ENCODE results near the gene TMEM212. TPM values are rescaled to one million over a fixed set of nuclear protein-coding genes. Genes with fewer than 3 reads are reported as not detected.

The TMEM212 gene
- total RNA-seq, 1 donor from 2014 or later: not detected

- peak overlapping the region; percentile 52 for H3K27ac ChIP-seq (ENCODE audit: low read depth, low read length)
- H3K79me2 ChIP-seq (ENCODE audit: insufficient read depth, low read length): no peaks in the 10 kb centered on the region
- Mint-ChIP-seq H3K4me3 (ENCODE audit: unreplicated experiment) (no peak overlapping the region), H3K9me3 (ENCODE audit: unreplicated experiment) (no peaks in the 10 kb centered on the region), H3K27me3 (ENCODE audit: low read depth, unreplicated experiment) (no peaks in the 10 kb centered on the region), H3K27ac (ENCODE audit: unreplicated experiment) (no peak overlapping the region), H3K36me3 (ENCODE audit: low read depth, unreplicated experiment) (no peaks in the 10 kb centered on the region), H3K4me1 (ENCODE audit: low read depth, unreplicated experiment) (peaks cover 32% of the 10 kb centered on the region)
- H3K4me1 ChIP-seq (ENCODE audit: insufficient read depth, low read length): peaks cover 31% of the 10 kb centered on the region
- no peaks in the 10 kb centered on the region for H3K27me3 ChIP-seq (ENCODE audit: insufficient read depth, low read length)
- peak overlapping the region; percentile 78 for H3K4me2 ChIP-seq (ENCODE audit: low read length)
- H2AFZ ChIP-seq (ENCODE audit: low read depth, low read length): no peak overlapping the region
- TF ChIP-seq, protein P1, sequence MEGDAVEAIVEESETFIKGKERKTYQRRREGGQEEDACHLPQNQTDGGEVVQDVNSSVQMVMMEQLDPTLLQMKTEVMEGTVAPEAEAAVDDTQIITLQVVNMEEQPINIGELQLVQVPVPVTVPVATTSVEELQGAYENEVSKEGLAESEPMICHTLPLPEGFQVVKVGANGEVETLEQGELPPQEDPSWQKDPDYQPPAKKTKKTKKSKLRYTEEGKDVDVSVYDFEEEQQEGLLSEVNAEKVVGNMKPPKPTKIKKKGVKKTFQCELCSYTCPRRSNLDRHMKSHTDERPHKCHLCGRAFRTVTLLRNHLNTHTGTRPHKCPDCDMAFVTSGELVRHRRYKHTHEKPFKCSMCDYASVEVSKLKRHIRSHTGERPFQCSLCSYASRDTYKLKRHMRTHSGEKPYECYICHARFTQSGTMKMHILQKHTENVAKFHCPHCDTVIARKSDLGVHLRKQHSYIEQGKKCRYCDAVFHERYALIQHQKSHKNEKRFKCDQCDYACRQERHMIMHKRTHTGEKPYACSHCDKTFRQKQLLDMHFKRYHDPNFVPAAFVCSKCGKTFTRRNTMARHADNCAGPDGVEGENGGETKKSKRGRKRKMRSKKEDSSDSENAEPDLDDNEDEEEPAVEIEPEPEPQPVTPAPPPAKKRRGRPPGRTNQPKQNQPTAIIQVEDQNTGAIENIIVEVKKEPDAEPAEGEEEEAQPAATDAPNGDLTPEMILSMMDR (IDR thresholded peaks at IDR 0.05; ENCODE audit: insufficient read depth, low read depth, low read length): no peak
- TF ChIP-seq EZH2 (IDR thresholded peaks at IDR 0.05; ENCODE audit: insufficient read depth, low read length): no peak
- FAIRE-seq (no peak), DNase-seq (ENCODE audit: low read depth) (no peak)
- H4K20me1 ChIP-seq (ENCODE audit: insufficient read depth, low read length): no peaks in the 10 kb centered on the region
- no peaks in the 10 kb centered on the region for H3K9me3 ChIP-seq (ENCODE audit: insufficient read depth, low read depth, low read length)
- H3K9ac ChIP-seq (ENCODE audit: low read length): peak overlapping the region; percentile 61
- no peak overlapping the region for H3K4me3 ChIP-seq (ENCODE audit: insufficient read depth, low read depth, low read length)
- H3K36me3 ChIP-seq (ENCODE audit: insufficient read depth, low read length): no peaks in the 10 kb centered on the region
Observed at GRCh38 chr3:171837698-171838097, 5.5 kb upstream of the TMEM212 start.

DNA sequence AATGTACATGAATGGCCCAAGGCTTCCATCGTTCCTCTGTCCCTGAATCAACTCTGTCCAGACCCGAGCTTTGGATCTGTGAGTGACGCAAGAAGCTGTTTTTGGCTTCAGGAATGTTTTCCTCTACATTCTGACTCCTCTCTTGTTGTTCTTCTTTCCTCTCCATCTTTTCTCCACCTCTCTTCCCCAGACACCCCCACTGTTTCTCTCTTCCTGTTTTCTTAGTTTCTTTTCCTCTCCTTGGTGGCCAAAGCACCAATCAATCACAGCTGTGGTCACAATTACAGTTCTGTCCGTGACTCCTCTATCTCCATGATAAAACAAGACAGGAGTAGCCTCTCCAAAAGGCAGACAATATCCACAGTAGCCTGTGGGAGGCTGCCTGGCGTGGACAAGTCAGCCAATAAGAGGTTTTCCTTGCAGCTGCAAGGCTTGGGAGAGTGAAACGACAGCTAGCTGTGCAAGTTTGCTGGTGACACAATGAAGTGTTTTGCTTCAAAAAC, 4.9 kb upstream of the TMEM212 start:
- Histone ChIP-seq H2AFZ (ENCODE audit: low read depth, low read length) (peak overlapping the region; percentile 38), H3K36me3 (ENCODE audit: insufficient read depth, low read length) (no peaks in the 10 kb centered on the region), H3K9me3 (ENCODE audit: insufficient read depth, low read depth, low read length) (no peaks in the 10 kb centered on the region), H3K27me3 (ENCODE audit: insufficient read depth, low read length) (no peaks in the 10 kb centered on the region), H3K27ac (ENCODE audit: low read depth, low read length) (peak overlapping the region; percentile 52), H3K4me1 (ENCODE audit: insufficient read depth, low read length) (peaks cover 35% of the 10 kb centered on the region), H3K4me3 (ENCODE audit: insufficient read depth, low read depth, low read length) (no peak overlapping the region), H3K79me2 (ENCODE audit: insufficient read depth, low read length) (no peaks in the 10 kb centered on the region), H4K20me1 (ENCODE audit: insufficient read depth, low read length) (no peaks in the 10 kb centered on the region), H3K9ac (ENCODE audit: low read length) (peak overlapping the region; percentile 61), H3K4me2 (ENCODE audit: low read length) (peak overlapping the region; percentile 78)
- H3K9me3 Mint-ChIP-seq (ENCODE audit: unreplicated experiment): no peaks in the 10 kb centered on the region
- H3K4me3 Mint-ChIP-seq (ENCODE audit: unreplicated experiment): peak overlapping the region; percentile 32
- no peaks in the 10 kb centered on the region for H3K27me3 Mint-ChIP-seq (ENCODE audit: low read depth, unreplicated experiment)
- peaks cover 37% of the 10 kb centered on the region for H3K4me1 Mint-ChIP-seq (ENCODE audit: low read depth, unreplicated experiment)
- no peaks in the 10 kb centered on the region for H3K36me3 Mint-ChIP-seq (ENCODE audit: low read depth, unreplicated experiment)
- peak; percentile 67 for DNase-seq (ENCODE audit: low read depth)
- H3K27ac Mint-ChIP-seq (ENCODE audit: unreplicated experiment): peak overlapping the region; percentile 86
- peak; percentile 52 for FAIRE-seq
- no peak for TF ChIP-seq EZH2 (IDR thresholded peaks at IDR 0.05; ENCODE audit: insufficient read depth, low read length)
- TF ChIP-seq, protein P1 (IDR thresholded peaks at IDR 0.05; ENCODE audit: insufficient read depth, low read depth, low read length): no peak

DNA sequence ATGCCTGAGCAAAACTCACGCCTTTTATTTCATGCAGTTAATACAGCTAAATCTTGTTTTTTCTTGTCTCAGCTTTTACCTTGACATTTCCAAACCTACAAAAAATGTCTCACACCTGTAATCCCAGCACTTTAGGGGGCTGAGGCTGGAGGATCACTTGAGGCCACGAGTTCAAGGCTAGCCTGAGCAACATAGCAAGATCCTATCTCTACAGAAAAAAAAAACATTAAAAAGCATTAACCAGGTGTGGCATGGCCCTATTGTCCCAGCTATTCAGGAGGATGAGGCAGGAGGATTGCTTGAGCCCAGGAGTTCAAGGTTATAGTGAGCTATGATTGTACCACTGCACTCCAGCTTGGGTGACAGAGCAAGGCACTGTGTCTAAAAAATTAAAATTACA, 3.9 kb upstream of the TMEM212 start:
- H2AFZ ChIP-seq (ENCODE audit: low read depth, low read length): no peak overlapping the region
- no peaks in the 10 kb centered on the region for H4K20me1 ChIP-seq (ENCODE audit: insufficient read depth, low read length)
- peaks cover 38% of the 10 kb centered on the region for H3K4me1 Mint-ChIP-seq (ENCODE audit: low read depth, unreplicated experiment)
- TF ChIP-seq, protein P1 (IDR thresholded peaks at IDR 0.05; ENCODE audit: insufficient read depth, low read depth, low read length): no peak
- TF ChIP-seq EZH2 (IDR thresholded peaks at IDR 0.05; ENCODE audit: insufficient read depth, low read length): no peak
- no peak overlapping the region for H3K4me3 ChIP-seq (ENCODE audit: insufficient read depth, low read depth, low read length)
- H3K9me3 Mint-ChIP-seq (ENCODE audit: unreplicated experiment): no peaks in the 10 kb centered on the region
- no peak overlapping the region for H3K27ac Mint-ChIP-seq (ENCODE audit: unreplicated experiment)
- H3K36me3 ChIP-seq (ENCODE audit: insufficient read depth, low read length): no peaks in the 10 kb centered on the region
- peaks cover 32% of the 10 kb centered on the region for H3K4me1 ChIP-seq (ENCODE audit: insufficient read depth, low read length)
- H3K79me2 ChIP-seq (ENCODE audit: insufficient read depth, low read length): no peaks in the 10 kb centered on the region
- no peaks in the 10 kb centered on the region for H3K27me3 ChIP-seq (ENCODE audit: insufficient read depth, low read length)
- H3K27ac ChIP-seq (ENCODE audit: low read depth, low read length): no peak overlapping the region
- no peaks in the 10 kb centered on the region for H3K9me3 ChIP-seq (ENCODE audit: insufficient read depth, low read depth, low read length)
- no peaks in the 10 kb centered on the region for H3K27me3 Mint-ChIP-seq (ENCODE audit: low read depth, unreplicated experiment)
- H3K4me2 ChIP-seq (ENCODE audit: low read length): no peak overlapping the region
- no peak overlapping the region for H3K9ac ChIP-seq (ENCODE audit: low read length)
- FAIRE-seq: no peak
- DNase-seq (ENCODE audit: low read depth): no peak
- H3K36me3 Mint-ChIP-seq (ENCODE audit: low read depth, unreplicated experiment): no peaks in the 10 kb centered on the region
- H3K4me3 Mint-ChIP-seq (ENCODE audit: unreplicated experiment): no peak overlapping the region
